Activated naive CD4-positive, alpha-beta T cell treated with anti-CD3 and anti-CD28 coated beads, Interleukin-2, amount 50 U/mL, for 24 hours (primary cell): ENCODE measurements around the gene ANKRD50.

Source experiments
- H3K27ac Mint-ChIP-seq: one replicate; pipeline ENCODE4 v1.8.0; 2021; ENCODE audit warnings: mild to moderate bottlenecking, mixed read lengths
- H3K27me3 Mint-ChIP-seq: one replicate; pipeline ENCODE4 v1.8.0; 2021; ENCODE audit warnings: mixed read lengths
- H3K36me3 Mint-ChIP-seq: one replicate; pipeline ENCODE4 v1.8.0; 2021; ENCODE audit warnings: mixed read lengths
- H3K4me1 Mint-ChIP-seq: one replicate; pipeline ENCODE4 v1.8.0; 2021; ENCODE audit warnings: mixed read lengths
- H3K4me3 Mint-ChIP-seq: one replicate; pipeline ENCODE4 v1.8.0; 2021; ENCODE audit warnings: mild to moderate bottlenecking, mixed read lengths
- H3K9me3 Mint-ChIP-seq: one replicate; pipeline ENCODE4 v1.8.0; 2021; ENCODE audit warnings: mixed read lengths

ANKRD50 gene, protein sequence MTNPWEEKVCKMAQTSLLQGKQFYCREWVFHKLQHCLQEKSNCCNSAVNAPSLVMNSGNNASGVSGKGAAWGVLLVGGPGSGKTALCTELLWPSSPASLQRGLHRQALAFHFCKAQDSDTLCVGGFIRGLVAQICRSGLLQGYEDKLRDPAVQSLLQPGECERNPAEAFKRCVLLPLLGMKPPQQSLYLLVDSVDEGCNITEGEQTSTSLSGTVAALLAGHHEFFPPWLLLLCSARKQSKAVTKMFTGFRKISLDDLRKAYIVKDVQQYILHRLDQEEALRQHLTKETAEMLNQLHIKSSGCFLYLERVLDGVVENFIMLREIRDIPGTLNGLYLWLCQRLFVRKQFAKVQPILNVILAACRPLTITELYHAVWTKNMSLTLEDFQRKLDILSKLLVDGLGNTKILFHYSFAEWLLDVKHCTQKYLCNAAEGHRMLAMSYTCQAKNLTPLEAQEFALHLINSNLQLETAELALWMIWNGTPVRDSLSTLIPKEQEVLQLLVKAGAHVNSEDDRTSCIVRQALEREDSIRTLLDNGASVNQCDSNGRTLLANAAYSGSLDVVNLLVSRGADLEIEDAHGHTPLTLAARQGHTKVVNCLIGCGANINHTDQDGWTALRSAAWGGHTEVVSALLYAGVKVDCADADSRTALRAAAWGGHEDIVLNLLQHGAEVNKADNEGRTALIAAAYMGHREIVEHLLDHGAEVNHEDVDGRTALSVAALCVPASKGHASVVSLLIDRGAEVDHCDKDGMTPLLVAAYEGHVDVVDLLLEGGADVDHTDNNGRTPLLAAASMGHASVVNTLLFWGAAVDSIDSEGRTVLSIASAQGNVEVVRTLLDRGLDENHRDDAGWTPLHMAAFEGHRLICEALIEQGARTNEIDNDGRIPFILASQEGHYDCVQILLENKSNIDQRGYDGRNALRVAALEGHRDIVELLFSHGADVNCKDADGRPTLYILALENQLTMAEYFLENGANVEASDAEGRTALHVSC (N-terminal part only)

DNA sequence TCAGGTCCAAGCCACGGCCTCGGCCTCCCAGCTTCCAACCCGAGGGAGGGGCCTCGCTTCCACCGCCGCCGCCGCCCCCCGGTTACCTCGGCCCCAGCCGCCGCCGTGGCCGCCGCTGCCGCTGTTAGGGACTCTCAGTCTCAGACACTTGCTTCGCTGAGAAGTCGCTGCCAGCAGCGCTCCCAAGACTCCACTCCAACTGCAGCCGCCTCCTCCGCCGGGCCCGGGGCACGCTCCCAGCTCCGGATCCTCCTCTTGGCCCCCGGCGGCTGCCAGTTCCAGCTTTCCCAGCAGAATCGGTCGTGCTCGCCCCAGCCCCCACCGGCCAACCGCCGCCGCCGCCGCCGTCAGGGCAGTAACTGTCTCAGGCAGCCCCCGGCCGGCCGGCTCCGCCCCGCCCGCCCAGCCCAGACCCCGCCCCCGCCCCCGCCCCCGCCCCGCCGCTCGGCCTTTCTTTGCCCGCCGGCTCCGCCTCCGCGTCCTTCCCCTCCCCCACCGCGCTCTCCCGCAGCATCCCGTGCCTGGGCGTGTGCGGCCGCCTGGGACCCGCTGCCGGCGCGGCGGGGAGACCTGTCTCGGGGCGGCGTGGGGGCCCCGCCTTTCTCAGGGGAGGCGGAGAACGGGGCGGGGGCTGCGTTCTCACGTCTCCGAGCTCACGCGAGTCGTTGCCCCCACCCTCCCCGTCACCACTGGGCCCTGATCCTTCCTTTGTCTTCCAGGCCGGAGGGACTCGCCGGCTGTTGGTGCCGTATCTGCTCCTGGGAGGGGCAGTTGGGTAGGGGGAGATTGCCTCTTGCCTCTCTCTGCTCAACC, at the start of gene ANKRD50:
Gene ANKRD50, minus strand, starts transcription at position 361 of the 813 bp plus-strand sequence. CDS start 2,221 bp downstream, outside the sequence.
- H3K9me3 Mint-ChIP-seq = no peaks in the 10 kb centered on the region
- H3K36me3 Mint-ChIP-seq = no peaks in the 10 kb centered on the region
- peaks cover 8% of the 10 kb centered on the region for H3K4me1 Mint-ChIP-seq
- peak within 1 kb of the TSS; percentile 90 for H3K4me3 Mint-ChIP-seq
- H3K27me3 Mint-ChIP-seq = peaks cover 7% of the 10 kb centered on the region
- no peak within 1 kb of the TSS for H3K27ac Mint-ChIP-seq

DNA sequence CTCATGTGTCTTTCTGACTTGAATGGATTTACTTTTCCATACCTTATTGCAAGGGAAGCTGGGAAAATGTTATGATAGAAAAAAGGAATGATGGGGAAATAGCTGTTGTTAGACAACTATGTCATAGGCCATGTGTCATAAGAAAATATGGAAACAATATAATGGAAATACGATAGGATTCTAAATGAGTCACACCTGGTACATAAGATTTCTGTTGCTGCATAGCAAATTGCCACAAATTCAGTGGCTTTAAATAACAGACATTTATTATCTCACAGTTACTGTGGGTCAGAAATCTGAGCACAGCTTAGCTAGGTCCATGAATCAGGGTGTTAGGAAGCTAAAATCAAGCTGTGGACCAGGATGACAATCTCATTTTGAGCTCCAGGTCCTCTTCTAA, 44.6 kb upstream of the ANKRD50 start:
- Mint-ChIP-seq H3K4me3 (no peak overlapping the region), H3K36me3 (no peaks in the 10 kb centered on the region)

DNA sequence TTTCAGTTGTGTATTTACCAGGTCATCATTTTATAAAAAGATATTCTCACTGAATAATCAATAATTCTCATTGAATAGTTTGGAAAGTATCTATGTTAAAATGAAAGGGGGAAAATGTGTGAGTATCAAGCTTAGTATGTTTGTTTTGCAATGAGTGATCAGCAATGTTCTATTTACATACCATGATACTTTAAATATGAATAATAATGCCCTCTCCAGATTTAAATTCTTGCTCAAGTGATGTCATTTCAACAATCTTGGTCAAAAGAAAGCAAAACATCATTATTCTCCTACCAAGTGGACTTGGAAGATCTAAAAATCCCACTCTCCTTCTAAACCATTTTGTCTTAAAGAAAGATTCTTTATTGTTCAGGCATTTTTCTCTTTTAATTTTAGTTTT, 42.1 kb upstream of the ANKRD50 start:
- Mint-ChIP-seq H3K4me1 (no peaks in the 10 kb centered on the region), H3K4me3 (no peak overlapping the region), H3K27ac (no peak overlapping the region), H3K36me3 (no peaks in the 10 kb centered on the region), H3K9me3 (no peaks in the 10 kb centered on the region), H3K27me3 (no peaks in the 10 kb centered on the region)

More for the DNA sequence above, 44.6 kb upstream of the ANKRD50 start:
- Mint-ChIP-seq H3K4me1 (no peaks in the 10 kb centered on the region), H3K9me3 (no peaks in the 10 kb centered on the region), H3K27me3 (no peaks in the 10 kb centered on the region), H3K27ac (no peak overlapping the region)

DNA sequence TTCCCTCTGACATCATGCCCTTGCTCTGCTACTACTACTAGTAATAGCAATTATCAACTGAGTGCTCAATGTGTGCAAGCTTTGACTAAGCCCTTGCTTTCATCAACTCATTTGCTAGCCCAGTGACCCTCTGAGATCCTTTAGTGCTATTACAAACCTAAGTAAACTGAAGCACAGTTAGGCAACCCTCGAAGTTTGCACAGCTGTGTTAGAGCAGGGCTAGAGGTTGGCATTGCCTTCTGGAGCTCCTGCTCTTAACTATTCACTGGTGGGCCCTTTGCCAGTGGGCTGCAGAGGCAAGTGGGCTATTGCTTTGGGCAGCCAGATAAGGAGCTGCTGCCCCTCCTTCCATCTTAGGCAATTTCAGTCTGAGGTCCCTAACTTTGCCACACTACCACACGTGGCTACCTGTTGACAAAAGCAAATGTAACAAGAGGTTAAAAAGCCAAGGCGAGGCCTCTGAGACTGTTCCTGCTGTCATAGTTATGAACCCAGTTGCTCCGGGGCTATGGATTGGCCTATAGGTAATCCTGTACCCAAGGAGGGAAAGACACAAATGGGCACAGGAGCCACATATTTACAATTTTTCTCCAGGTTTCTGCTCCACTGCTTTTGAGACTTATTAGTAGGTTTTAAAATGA, 41.5 kb upstream of the ANKRD50 start:
- H3K9me3 Mint-ChIP-seq = no peaks in the 10 kb centered on the region
- H3K4me3 Mint-ChIP-seq = no peak overlapping the region
- no peaks in the 10 kb centered on the region for H3K27me3 Mint-ChIP-seq
- H3K4me1 Mint-ChIP-seq = no peaks in the 10 kb centered on the region
- no peak overlapping the region for H3K27ac Mint-ChIP-seq
- H3K36me3 Mint-ChIP-seq = no peaks in the 10 kb centered on the region

DNA sequence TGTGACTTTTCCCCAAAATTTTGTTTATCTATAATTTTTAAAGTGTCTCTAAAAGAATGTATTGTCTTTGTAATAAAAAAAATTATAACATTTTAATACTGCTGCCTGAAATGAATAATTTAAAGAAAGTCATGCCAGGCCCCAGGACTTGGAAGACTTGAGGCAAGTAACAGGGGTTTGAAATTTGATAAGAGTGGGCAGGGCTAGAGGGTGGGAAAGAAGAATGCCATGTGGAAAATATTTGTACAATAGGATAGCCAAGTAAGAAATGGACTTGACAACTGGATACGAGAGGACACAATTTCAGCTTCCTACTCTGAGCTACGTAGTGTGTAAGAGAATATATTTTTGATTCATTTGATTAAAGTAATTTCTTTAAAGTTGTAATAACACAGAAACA, 36.9 kb upstream of the ANKRD50 start:
- H3K4me3 Mint-ChIP-seq = no peak overlapping the region
- no peaks in the 10 kb centered on the region for H3K4me1 Mint-ChIP-seq
- H3K36me3 Mint-ChIP-seq = no peaks in the 10 kb centered on the region
- H3K9me3 Mint-ChIP-seq = no peaks in the 10 kb centered on the region
- no peak overlapping the region for H3K27ac Mint-ChIP-seq
- no peaks in the 10 kb centered on the region for H3K27me3 Mint-ChIP-seq

DNA sequence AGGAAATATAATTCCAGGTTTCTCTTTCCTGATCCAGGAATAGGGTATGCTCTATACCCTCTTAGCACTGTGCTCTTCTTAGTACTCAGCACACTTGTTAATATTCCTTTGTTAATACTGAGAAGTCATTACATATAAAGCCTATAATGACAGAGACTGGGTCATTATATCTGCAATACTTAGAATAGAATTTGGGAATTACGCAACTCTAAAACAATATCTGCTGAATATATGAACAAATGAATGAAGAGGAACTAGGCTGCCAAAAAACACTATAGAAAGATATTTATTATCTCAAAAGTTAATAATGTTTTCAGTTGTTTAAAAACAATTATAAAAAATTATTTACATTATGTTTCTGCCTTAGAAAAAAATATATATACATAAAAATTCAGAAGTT, 36.4 kb upstream of the ANKRD50 start:
- Mint-ChIP-seq H3K36me3 (no peaks in the 10 kb centered on the region), H3K4me1 (no peaks in the 10 kb centered on the region), H3K27ac (no peak overlapping the region), H3K27me3 (no peaks in the 10 kb centered on the region), H3K4me3 (no peak overlapping the region), H3K9me3 (no peaks in the 10 kb centered on the region)

DNA sequence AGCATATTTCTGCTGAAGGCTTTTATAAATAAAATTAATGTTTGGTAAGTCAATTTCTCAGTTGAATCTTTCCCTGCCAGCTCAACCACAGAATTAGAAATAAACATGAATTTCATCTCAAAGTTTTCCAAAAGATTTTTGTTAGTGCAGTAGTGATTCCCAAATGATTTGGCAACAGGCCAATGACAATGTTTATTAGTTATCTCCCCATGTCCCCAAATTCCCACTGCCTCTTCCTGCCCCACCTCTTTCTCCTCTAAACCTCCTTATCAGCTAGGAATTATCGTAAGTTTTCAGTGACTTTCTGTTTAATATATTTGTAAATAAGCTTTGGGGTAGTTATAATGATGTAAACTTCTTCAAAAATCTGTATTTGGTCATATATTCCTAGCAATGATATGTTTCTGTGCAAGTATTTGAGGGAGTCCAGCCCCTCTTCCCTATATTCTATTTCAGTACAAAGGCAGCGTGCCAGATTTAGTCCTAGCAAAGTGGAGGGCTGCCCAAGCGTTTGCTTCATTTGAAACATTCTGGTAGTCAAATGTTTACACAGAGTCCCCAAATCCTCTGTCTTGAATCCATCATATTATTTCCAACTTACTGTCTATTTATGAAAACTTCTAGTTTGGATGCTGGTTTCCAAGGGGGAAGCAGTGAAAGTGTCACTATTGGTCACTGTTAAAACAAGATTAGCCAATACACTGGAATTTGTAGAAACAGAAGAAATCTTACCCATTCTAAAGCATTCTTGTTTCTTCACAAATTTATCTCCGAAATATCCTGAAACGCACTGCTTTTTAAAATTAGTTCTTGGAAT, 33.7 kb upstream of the ANKRD50 start:
- H3K4me1 Mint-ChIP-seq = no peaks in the 10 kb centered on the region
- no peaks in the 10 kb centered on the region for H3K36me3 Mint-ChIP-seq
- H3K27ac Mint-ChIP-seq = no peak overlapping the region

DNA sequence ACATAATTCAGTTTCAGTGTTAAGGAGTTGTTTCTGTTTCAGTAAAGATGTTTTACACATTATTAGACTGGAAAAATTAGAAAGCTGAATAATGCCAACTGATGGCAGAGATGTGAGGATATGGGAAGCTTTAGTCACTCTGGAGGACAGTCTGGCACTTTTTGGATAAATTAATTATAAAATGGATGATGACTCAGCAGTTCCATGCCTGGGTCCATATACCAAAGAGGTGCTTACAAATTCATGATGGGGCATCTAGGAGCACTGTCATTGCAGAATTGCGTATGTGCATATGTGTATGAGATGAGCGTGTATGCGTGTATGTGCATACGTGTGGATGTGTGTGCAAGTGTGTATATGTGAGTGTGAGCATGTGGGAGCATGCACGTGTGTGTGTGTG, 31.2 kb upstream of the ANKRD50 start:
- Mint-ChIP-seq H3K27ac (no peak overlapping the region), H3K9me3 (no peaks in the 10 kb centered on the region), H3K4me1 (no peaks in the 10 kb centered on the region), H3K36me3 (no peaks in the 10 kb centered on the region), H3K27me3 (no peaks in the 10 kb centered on the region), H3K4me3 (no peak overlapping the region)

More for the DNA sequence above, 33.7 kb upstream of the ANKRD50 start:
- Mint-ChIP-seq H3K27me3 (no peaks in the 10 kb centered on the region), H3K4me3 (no peak overlapping the region), H3K9me3 (no peaks in the 10 kb centered on the region)

DNA sequence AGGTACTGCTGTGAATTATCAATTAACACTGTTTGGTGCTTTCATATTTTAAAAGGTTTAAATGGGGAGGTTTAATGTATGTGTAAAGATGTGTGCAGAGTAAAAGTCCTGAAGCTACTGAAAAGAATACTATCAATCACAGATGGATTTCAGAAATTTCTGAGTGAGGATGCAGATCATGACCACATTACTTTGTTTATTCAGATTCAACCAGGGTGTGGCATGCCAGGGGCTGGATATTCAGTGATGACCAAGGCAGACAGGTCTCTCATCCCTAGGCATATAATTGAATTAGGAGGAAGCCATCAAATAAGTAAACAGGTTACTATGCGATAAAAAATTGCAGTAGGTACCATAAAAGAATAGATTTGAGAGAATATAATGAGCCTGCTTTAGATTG, 28.0 kb upstream of the ANKRD50 start:
- no peaks in the 10 kb centered on the region for H3K9me3 Mint-ChIP-seq
- H3K36me3 Mint-ChIP-seq = no peaks in the 10 kb centered on the region
- H3K27me3 Mint-ChIP-seq = no peaks in the 10 kb centered on the region
- H3K27ac Mint-ChIP-seq = no peak overlapping the region
- no peaks in the 10 kb centered on the region for H3K4me1 Mint-ChIP-seq
- H3K4me3 Mint-ChIP-seq = no peak overlapping the region

DNA sequence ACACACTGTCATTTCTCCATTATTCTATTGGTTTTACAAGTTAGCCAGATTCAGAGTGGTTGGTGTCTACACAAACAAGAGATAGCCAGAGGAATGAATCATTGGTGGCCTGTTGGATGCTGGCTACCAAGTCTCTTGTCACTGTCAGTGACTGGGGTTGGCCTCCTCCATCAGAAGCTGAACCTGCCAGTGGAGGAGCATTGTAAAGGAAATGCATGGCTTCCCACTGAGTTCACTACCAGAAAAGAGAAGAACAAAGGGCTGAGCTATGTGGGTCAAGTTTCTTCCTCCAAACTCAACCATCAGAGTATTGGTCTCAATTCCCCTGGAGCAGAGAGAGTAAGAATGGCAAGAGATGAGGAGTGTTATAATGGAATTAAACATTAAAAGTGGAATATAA, 26.5 kb upstream of the ANKRD50 start:
- no peaks in the 10 kb centered on the region for H3K9me3 Mint-ChIP-seq
- no peaks in the 10 kb centered on the region for H3K4me1 Mint-ChIP-seq
- no peaks in the 10 kb centered on the region for H3K36me3 Mint-ChIP-seq
- H3K27me3 Mint-ChIP-seq = peaks cover 2% of the 10 kb centered on the region
- H3K27ac Mint-ChIP-seq = no peak overlapping the region
- no peak overlapping the region for H3K4me3 Mint-ChIP-seq

DNA sequence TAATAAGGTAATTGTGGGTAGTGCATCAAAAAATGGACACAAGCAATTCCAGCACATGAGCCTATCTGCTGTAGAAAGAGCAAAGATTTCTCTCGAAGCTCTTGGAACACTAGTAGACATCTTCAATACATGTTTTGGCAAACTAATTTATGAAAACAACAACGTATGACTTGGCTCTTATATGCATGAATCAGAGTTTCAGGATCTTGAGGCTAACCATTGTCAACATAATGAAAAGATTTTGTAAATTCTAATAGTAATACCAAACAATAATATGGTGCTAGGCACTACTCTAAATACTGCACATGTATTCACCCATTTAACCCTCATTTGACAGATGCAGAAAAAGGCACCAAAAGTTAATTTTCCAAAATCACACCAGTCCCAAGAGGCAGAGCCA, 25.1 kb upstream of the ANKRD50 start:
- Mint-ChIP-seq H3K4me1 (no peaks in the 10 kb centered on the region), H3K27ac (no peak overlapping the region), H3K9me3 (no peaks in the 10 kb centered on the region), H3K4me3 (no peak overlapping the region), H3K36me3 (no peaks in the 10 kb centered on the region), H3K27me3 (peaks cover 2% of the 10 kb centered on the region)

DNA sequence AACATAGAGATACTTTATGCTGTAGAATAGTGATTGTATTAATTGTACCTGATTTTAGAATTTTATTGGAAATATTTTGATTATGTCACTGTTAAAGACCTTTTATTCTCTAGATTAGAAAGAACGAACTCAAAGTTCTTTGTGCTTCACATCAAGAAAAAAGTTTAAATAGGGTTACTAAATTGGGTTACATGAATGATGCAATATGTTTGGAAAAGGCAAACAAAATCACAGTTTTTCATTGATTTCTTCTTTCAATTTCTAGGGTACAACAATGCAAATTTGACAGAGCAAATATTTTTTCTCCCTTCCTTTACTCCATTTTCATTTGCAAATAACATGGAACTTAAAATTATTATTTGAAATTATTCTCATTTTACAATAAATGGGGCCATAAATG, 24.0 kb upstream of the ANKRD50 start:
- no peak overlapping the region for H3K27ac Mint-ChIP-seq
- no peaks in the 10 kb centered on the region for H3K9me3 Mint-ChIP-seq
- peaks cover 2% of the 10 kb centered on the region for H3K27me3 Mint-ChIP-seq
- no peak overlapping the region for H3K4me3 Mint-ChIP-seq
- no peaks in the 10 kb centered on the region for H3K36me3 Mint-ChIP-seq
- H3K4me1 Mint-ChIP-seq = no peaks in the 10 kb centered on the region

DNA sequence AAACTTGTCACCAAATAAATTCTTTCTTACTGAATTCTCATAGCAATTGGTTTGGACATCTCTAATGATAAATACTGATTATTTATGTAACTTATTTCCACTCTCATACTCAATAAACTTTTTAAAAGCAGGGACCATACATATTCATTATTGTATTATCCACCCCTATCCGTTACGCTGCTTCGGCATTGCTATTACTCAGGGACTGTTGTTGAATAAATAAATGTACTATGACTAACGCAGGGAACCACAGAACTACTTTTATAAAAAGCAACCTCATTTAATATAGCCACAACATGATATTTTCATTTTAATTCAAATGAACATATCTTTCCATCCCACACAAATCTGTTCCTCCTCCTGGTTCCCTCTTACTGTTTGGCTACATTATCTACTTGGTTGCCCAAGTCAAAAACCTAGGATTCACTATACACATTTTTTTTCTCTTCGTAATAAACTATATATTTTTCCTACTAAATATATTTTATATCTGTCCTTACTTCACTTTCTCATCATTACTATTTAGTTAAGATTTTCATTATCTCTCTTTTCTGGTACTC, 14.9 kb upstream of the ANKRD50 start:
- Mint-ChIP-seq H3K36me3 (no peaks in the 10 kb centered on the region), H3K27ac (no peak overlapping the region), H3K27me3 (no peaks in the 10 kb centered on the region), H3K9me3 (no peaks in the 10 kb centered on the region), H3K4me1 (no peaks in the 10 kb centered on the region), H3K4me3 (no peak overlapping the region)

DNA sequence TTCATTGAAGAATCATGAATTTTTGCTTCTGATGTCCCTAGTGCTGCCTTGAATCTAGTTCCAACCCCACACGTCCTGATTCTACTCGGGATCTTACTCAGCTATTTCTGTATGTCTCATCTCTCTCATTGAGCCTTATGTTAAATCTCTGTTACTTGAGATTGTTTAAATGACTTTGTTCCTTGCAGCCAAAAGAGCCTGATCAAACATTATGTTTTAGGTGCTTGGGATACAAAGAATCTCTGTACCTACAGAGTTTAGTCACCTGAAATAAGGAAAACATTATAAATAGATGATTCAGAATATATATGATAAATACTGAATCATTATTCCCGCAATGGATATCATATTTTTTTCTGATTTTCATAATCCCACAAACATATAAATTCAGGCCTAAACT, 13.7 kb upstream of the ANKRD50 start:
- Mint-ChIP-seq H3K36me3 (no peaks in the 10 kb centered on the region), H3K4me1 (no peaks in the 10 kb centered on the region), H3K27ac (no peak overlapping the region), H3K9me3 (no peaks in the 10 kb centered on the region), H3K27me3 (no peaks in the 10 kb centered on the region), H3K4me3 (no peak overlapping the region)
